Left lung (tissue), 14 donors: Measurements from ENCODE around the gene ALDH1B1. TPM values are rescaled to one million over a fixed set of nuclear protein-coding genes. Genes with fewer than 3 reads are reported as not detected.

Experiments
- ATAC-seq: fragments of 200-7000 bp; cut with Tn5 transposase; one replicate; pipeline ENCODE4 v1.9.1; 2020; ENCODE audit warnings: moderate library complexity
- DNase-seq, 4 donors: peaks; one replicate each; pipeline ENCODE4 v3.0.0-alpha.2; 2013 to 2020
- H3K27ac ChIP-seq, 2 donors: fragments of 200-600 bp; sonication (generic) in 1 of 2; one replicate each; pipeline versions ENCODE4 v1.5.0 to v1.8.0; 2020 to 2021
- H3K27me3 ChIP-seq, 2 donors: fragments of 200-600 bp; sonication (generic) in 1 of 2; one replicate each; pipeline versions ENCODE4 v1.5.0 to v1.8.0; 2020 to 2021
- H3K36me3 ChIP-seq, 2 donors: fragments of 200-600 bp; sonication (generic) in 1 of 2; one replicate each; pipeline versions ENCODE4 v1.5.0 to v1.8.0; 2020 to 2021
- H3K4me1 ChIP-seq, 2 donors: fragments of 200-600 bp; one replicate each; pipeline ENCODE4 v1.8.0; 2021
- H3K4me3 ChIP-seq, 2 donors: fragments of 200-600 bp; sonication (generic) in 1 of 2; one replicate each; pipeline versions ENCODE4 v1.5.0 to v1.8.0; 2020 to 2021; ENCODE audit warnings: mild to moderate bottlenecking in 1 of 2
- H3K9me3 ChIP-seq, 2 donors: fragments of 200-600 bp; sonication (generic) in 1 of 2; one replicate each; pipeline versions ENCODE4 v1.5.0 to v1.8.0; 2020 to 2021
- intact Hi-C, 2 donors: fragments of 100-400 bp; cut with DNase I; formaldehyde crosslinking; loops; one replicate each; pipeline versions ENCODE4 v1.11.2 to v1.14.2; 2022
- long read RNA-seq, 12 donors: library from polyadenylated mRNA in 2 of 12; unstranded in 2 of 12; transcript quantifications; one replicate each; pipeline ENCODE4 v2.0.0 and lab custom pipeline, GENCODE V29; 2019 to 2026
- polyA plus RNA-seq, 6 donors: library from polyadenylated mRNA; unstranded; fragments of 120-200 nt; gene quantifications; one replicate each; pipeline ENCODE4 v1.2.1, GENCODE V29; 2013; ENCODE audit not compliant: insufficient read length in 6 of 6
- total RNA-seq, 2 donors: library from RNA; stranded (reverse); fragmentation: NEBNext Ultra II Directional; extraction: Animal tissue kit (Norgen Biotek cat#: 25700); gene quantifications; one replicate each; pipeline ENCODE4 v1.2.1, GENCODE V29; 2021
- TF ChIP-seq, protein P1 (sequence below), 2 donors: fragments of 200-600 bp; sonication (generic) in 1 of 2; IDR thresholded peaks; one replicate each; pipeline versions ENCODE4 v1.5.0 to v1.8.0; 2021; ENCODE audit warnings: antibody characterized with exemption in 2 of 2
- donor health status: DM: no; HTN: yes; CAD: no.
- donor health status: DM: no; HTN: no; CAD: no.

Gene ALDH1B1
- 10 to 100 TPM; 18.3 to 27.1 TPM for total RNA-seq
- 10 to 100 TPM; 15.5 to 21.0 (median 18.9) TPM for polyA plus RNA-seq
- long read RNA-seq, donor 1, transcript ALDH1B1-201 (2 exons, 3,066 nt): major isoform, 10 of 12 reads
- long read RNA-seq, donor 1, partial matches to known transcripts: 0 of 12 reads
- long read RNA-seq, donor 1, other reads (novel, unspliced or antisense): 0 of 12 reads
- long read RNA-seq, donor 2, transcript ALDH1B1-201 (2 exons, 3,066 nt): major isoform, 19 of 19 reads
- long read RNA-seq, donor 2, partial matches to known transcripts: 0 of 19 reads
- long read RNA-seq, donor 2, other reads (novel, unspliced or antisense): 0 of 19 reads
- long read RNA-seq, donor 3, transcript ALDH1B1-201 (2 exons, 3,066 nt): major isoform, 7 of 8 reads
- long read RNA-seq, donor 3, partial matches to known transcripts: 0 of 8 reads
- long read RNA-seq, donor 3, other reads (novel, unspliced or antisense): 0 of 8 reads
- long read RNA-seq, donor 4, transcript ALDH1B1-201 (2 exons, 3,066 nt): major isoform, 11 of 11 reads
- long read RNA-seq, donor 4, partial matches to known transcripts: 0 of 11 reads
- long read RNA-seq, donor 4, other reads (novel, unspliced or antisense): 0 of 11 reads
- long read RNA-seq, donor 5, transcript ALDH1B1-201 (2 exons, 3,066 nt): major isoform, 6 of 32 reads
- long read RNA-seq, donor 5, partial matches to known transcripts: 26 of 32 reads
- long read RNA-seq, donor 5, other reads (novel, unspliced or antisense): 0 of 32 reads
- long read RNA-seq, donor 6, transcript ALDH1B1-201 (2 exons, 3,066 nt): major isoform, 12 of 12 reads
- long read RNA-seq, donor 6, partial matches to known transcripts: 0 of 12 reads
- long read RNA-seq, donor 6, other reads (novel, unspliced or antisense): 0 of 12 reads
- long read RNA-seq, donor 7, transcript ALDH1B1-201 (2 exons, 3,066 nt): major isoform, 5 of 5 reads
- long read RNA-seq, donor 7, partial matches to known transcripts: 0 of 5 reads
- long read RNA-seq, donor 7, other reads (novel, unspliced or antisense): 0 of 5 reads
- long read RNA-seq, donor 8, partial matches to known transcripts: 0 of 4 reads
- long read RNA-seq, donor 8, other reads (novel, unspliced or antisense): 0 of 4 reads
- long read RNA-seq, donor 9: 0 reads
- long read RNA-seq, donor 10, transcript ALDH1B1-201 (2 exons, 3,066 nt): major isoform, 7 of 9 reads
- long read RNA-seq, donor 10, partial matches to known transcripts: 0 of 9 reads
- long read RNA-seq, donor 10, other reads (novel, unspliced or antisense): 2 of 9 reads
- long read RNA-seq, donor 11, transcript ALDH1B1-201 (2 exons, 3,066 nt): major isoform, 7 of 7 reads
- long read RNA-seq, donor 11, partial matches to known transcripts: 0 of 7 reads
- long read RNA-seq, donor 11, other reads (novel, unspliced or antisense): 0 of 7 reads
- long read RNA-seq, donor 12, partial matches to known transcripts: 0 of 4 reads
- long read RNA-seq, donor 12, other reads (novel, unspliced or antisense): 0 of 4 reads

DNA sequence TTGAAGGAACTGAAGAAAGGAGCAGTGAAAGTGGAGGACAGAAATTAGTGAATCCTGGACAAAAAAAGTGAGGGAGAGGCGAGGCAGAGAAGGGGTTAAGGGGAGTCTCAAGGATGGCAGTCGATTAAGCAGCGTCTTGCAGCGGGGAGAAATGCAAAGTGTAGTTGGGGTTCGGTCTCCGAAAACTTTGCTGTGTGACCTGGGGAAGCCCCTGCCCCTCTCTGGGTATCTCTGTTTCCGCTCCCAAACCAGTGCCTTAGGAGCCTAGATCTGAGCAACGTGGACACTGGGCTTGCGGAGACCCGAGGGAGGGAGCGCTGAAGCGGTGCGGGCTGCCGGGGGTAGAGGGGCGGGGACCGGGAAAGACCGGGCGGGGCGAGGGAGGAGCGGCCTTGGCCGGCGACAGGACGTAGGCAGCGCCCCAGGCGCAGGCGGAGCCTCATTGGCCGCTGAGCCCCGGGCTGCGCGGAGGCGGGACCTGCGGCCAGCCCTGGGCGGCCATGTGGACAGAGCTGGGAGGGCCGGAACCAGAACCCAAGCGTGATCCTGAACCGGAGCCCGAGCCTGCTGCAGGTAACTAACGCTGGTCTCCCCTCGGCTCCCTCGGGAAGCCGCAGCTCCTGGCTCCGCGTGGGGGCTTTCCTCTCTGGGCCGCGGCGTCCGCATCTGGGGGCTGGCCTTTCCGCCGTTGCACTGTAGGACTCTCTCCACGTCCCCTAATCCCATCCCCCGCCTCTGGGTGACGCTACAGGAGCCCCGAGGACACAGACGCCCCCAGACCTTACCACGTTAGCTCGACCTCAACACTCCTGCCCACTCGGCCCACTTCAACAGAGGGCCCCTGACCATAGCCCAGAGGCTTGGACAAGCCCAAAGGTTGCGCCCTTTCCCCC lies at the start of gene ALDH1B1:
Gene ALDH1B1, plus strand, starts transcription at position 468 of the 893 bp plus-strand sequence. CDS start 3,047 bp downstream, outside the sequence.
- Histone ChIP-seq H3K27ac (peak within 1 kb of the TSS in 1 of 2 donors; percentile 55), H3K27me3 (no peaks in the 10 kb centered on the region), H3K4me3 (peak within 1 kb of the TSS; percentile 75 to 87), H3K9me3 (no peaks in the 10 kb centered on the region), H3K36me3 (peaks cover 0 to 20% of the 10 kb centered on the region in 2 donors), H3K4me1 (peaks cover 0 to 12% of the 10 kb centered on the region in 2 donors)
- DNase-seq (peak; percentile 86 to 98 (median 90)), ATAC-seq (peak; percentile 99)
- intact Hi-C loops: no loop called here
- TF ChIP-seq, protein P1, sequence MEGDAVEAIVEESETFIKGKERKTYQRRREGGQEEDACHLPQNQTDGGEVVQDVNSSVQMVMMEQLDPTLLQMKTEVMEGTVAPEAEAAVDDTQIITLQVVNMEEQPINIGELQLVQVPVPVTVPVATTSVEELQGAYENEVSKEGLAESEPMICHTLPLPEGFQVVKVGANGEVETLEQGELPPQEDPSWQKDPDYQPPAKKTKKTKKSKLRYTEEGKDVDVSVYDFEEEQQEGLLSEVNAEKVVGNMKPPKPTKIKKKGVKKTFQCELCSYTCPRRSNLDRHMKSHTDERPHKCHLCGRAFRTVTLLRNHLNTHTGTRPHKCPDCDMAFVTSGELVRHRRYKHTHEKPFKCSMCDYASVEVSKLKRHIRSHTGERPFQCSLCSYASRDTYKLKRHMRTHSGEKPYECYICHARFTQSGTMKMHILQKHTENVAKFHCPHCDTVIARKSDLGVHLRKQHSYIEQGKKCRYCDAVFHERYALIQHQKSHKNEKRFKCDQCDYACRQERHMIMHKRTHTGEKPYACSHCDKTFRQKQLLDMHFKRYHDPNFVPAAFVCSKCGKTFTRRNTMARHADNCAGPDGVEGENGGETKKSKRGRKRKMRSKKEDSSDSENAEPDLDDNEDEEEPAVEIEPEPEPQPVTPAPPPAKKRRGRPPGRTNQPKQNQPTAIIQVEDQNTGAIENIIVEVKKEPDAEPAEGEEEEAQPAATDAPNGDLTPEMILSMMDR (IDR thresholded peaks at IDR 0.05): peak in 1 of 2 donors; percentile 22

GRCh38 chr9:38343037-38343436 lies 49.5 kb upstream of the ALDH1B1 start:
- H3K27ac ChIP-seq: no peak overlapping the region
- ATAC-seq: no peak
- H3K36me3 ChIP-seq: no peaks in the 10 kb centered on the region
- no peaks in the 10 kb centered on the region for H3K4me1 ChIP-seq
- H3K9me3 ChIP-seq: no peaks in the 10 kb centered on the region
- TF ChIP-seq, protein P1 (IDR thresholded peaks at IDR 0.05): no peak
- no peak for DNase-seq
- no peak overlapping the region for H3K4me3 ChIP-seq
- peaks cover 0 to 12% of the 10 kb centered on the region in 2 donors for H3K27me3 ChIP-seq
- intact Hi-C loops: no loop called here

DNA sequence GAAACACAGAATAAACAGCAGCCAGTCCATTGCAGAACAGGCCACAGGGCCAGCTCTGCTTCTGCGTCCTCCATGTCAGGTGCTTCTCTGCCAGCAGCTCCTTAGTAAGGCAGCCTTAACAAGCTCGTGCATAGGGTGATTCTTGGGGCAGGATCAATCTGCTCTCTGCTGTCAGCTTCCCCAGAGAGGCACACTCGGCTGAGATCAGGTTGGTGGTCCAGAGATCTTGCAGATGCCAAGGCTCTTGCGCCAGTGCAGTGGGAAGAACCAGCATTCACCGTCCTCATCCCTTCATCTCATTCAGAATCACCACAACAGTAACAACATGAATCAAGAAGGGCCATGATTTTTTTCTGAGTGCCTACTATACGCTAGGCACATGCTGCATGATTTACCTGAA lies 49.0 kb upstream of the ALDH1B1 start:
- H3K36me3 ChIP-seq: no peaks in the 10 kb centered on the region
- TF ChIP-seq, protein P1 (IDR thresholded peaks at IDR 0.05): no peak
- H3K27ac ChIP-seq: no peak overlapping the region
- H3K27me3 ChIP-seq: peaks cover 0 to 14% of the 10 kb centered on the region in 2 donors
- H3K9me3 ChIP-seq: no peaks in the 10 kb centered on the region
- DNase-seq (no peak), ATAC-seq (no peak)
- intact Hi-C loops: no loop called here
- no peak overlapping the region for H3K4me3 ChIP-seq
- no peaks in the 10 kb centered on the region for H3K4me1 ChIP-seq

- intact Hi-C loops: no loop called here
- Histone ChIP-seq H3K27ac (no peak overlapping the region), H3K9me3 (no peaks in the 10 kb centered on the region), H3K4me3 (no peak overlapping the region), H3K27me3 (peaks cover 0 to 14% of the 10 kb centered on the region in 2 donors), H3K4me1 (no peaks in the 10 kb centered on the region), H3K36me3 (no peaks in the 10 kb centered on the region)
- no peak for DNase-seq
- ATAC-seq: no peak
- TF ChIP-seq, protein P1 (IDR thresholded peaks at IDR 0.05): no peak
These were observed 47.8 kb upstream of the ALDH1B1 start for GRCh38 chr9:38344566-38345324.
